Breast epithelium (tissue), 4 donors: ENCODE data around the gene OS9. TPM values are rescaled to one million over a fixed set of nuclear protein-coding genes. Genes with fewer than 3 reads are reported as not detected.

Experiments used
- DNase-seq, 2 donors: peaks; one replicate each; pipeline ENCODE4 v3.0.0-alpha.2; 2019; ENCODE audit warnings: low spot score in 2 of 2
- H3K27ac ChIP-seq, 2 donors: fragments of 200-600 bp; sonication (generic) in 1 of 2; one replicate each; pipeline ENCODE4 v1.5.1; 2016 to 2019; ENCODE audit warnings: mild to moderate bottlenecking in 1 of 2
- H3K27me3 ChIP-seq, 2 donors: fragments of 200-600 bp; sonication (generic) in 1 of 2; one replicate each; pipeline versions ENCODE4 v1.5.1 to v1.6.0; 2017 to 2019; ENCODE audit warnings: control low read depth in 1 of 2, mild to moderate bottlenecking in 1 of 2
- H3K36me3 ChIP-seq: fragments of 200-600 bp; one replicate; pipeline ENCODE4 v1.5.1; 2019
- H3K4me1 ChIP-seq, 2 donors: fragments of 200-600 bp; sonication (generic); one replicate each; pipeline ENCODE4 v1.5.1; 2016 to 2019; ENCODE audit warnings: control low read depth in 1 of 2
- H3K4me3 ChIP-seq, 3 donors: fragments of 200-600 bp; sonication (generic); 1 replicate in 2 of 3; 2 replicates in 1 of 3; pipeline ENCODE4 v1.5.1; 2016 to 2019; ENCODE audit warnings: mild to moderate bottlenecking in 3 of 3, moderate library complexity in 2 of 3
- H3K9me3 ChIP-seq, 2 donors: fragments of 200-600 bp; sonication (generic) in 1 of 2; one replicate each; pipeline ENCODE4 v1.5.1; 2016 to 2019; ENCODE audit warnings: control low read depth in 1 of 2
- CTCF ChIP-seq, 3 donors: fragments of 450-650 bp; IDR thresholded peaks; one replicate each; pipeline ENCODE4 v1.5.1; 2016 to 2017; ENCODE audit warnings: antibody characterized with exemption in 3 of 3, mild to moderate bottlenecking in 3 of 3, moderate library complexity in 3 of 3
- POLR2A ChIP-seq: fragments of 450-650 bp; IDR thresholded peaks from one replicate; pipeline ENCODE4 v1.6.1; 2016; ENCODE audit warnings: antibody characterized with exemption, mild to moderate bottlenecking, moderate library complexity
- POLR2AphosphoS5 ChIP-seq, 3 donors: sonication (generic); formaldehyde crosslinking; IDR thresholded peaks; one replicate each; pipeline ENCODE4 v1.6.1; 2017; ENCODE audit warnings: antibody characterized with exemption in 3 of 3
- intact Hi-C: fragments of 100-400 bp; cut with DNase I; formaldehyde crosslinking; loops from one replicate; pipeline ENCODE4 v1.15.1; 2023; ENCODE audit warnings: low total_unique reads
- total RNA-seq, 3 donors: library from RNA; depleted of rRNA; stranded (reverse); fragments of >200 nt; gene quantifications; one replicate each; pipeline ENCODE4 v1.1.0, GENCODE V29; 2016

OS9 gene
- total RNA-seq, 3 donors from 2014 or later, result 184 to 431 (median 213) TPM

- no peak for DNase-seq
- no peak for TF ChIP-seq POLR2A
- TF ChIP-seq CTCF (IDR thresholded peaks at IDR 0.05), result no peak
- no peak for TF ChIP-seq POLR2AphosphoS5 (IDR thresholded peaks at IDR 0.05)
- Histone ChIP-seq H3K4me3 (no peak overlapping the region), H3K27me3 (peaks cover 17 to 38% of the 10 kb centered on the region in 2 donors), H3K9me3 (no peaks in the 10 kb centered on the region), H3K36me3 (no peaks in the 10 kb centered on the region), H3K4me1 (peaks cover 9 to 19% of the 10 kb centered on the region in 2 donors), H3K27ac (no peak overlapping the region)
- intact Hi-C loops, result no loop called here
These were observed 45.5 kb downstream of the OS9 start for GRCh38 chr12:57739387-57739786.

GRCh38 chr12:57739914-57740538 is 46.1 kb downstream of the OS9 start:
- Histone ChIP-seq H3K4me1 (peaks cover 9 to 19% of the 10 kb centered on the region in 2 donors), H3K4me3 (no peak overlapping the region), H3K36me3 (no peaks in the 10 kb centered on the region), H3K27ac (no peak overlapping the region), H3K27me3 (peaks cover 17 to 38% of the 10 kb centered on the region in 2 donors), H3K9me3 (no peaks in the 10 kb centered on the region)
- intact Hi-C loops, result no loop called here
- DNase-seq, result no peak
- TF ChIP-seq CTCF (IDR thresholded peaks at IDR 0.05), result no peak
- no peak for TF ChIP-seq POLR2AphosphoS5 (IDR thresholded peaks at IDR 0.05)
- TF ChIP-seq POLR2A, result no peak

- Histone ChIP-seq H3K27me3 (peaks cover 17 to 32% of the 10 kb centered on the region in 2 donors), H3K36me3 (no peaks in the 10 kb centered on the region), H3K4me3 (peak overlapping the region in 1 of 3 donors; percentile 40), H3K4me1 (peaks cover 9 to 21% of the 10 kb centered on the region in 2 donors), H3K27ac (no peak overlapping the region), H3K9me3 (no peaks in the 10 kb centered on the region)
- TF ChIP-seq CTCF (IDR thresholded peaks at IDR 0.05), result no peak
- no peak for TF ChIP-seq POLR2A
- no peak for TF ChIP-seq POLR2AphosphoS5 (IDR thresholded peaks at IDR 0.05)
- DNase-seq, result no peak
- intact Hi-C loops, result no loop called here
These were observed 46.9 kb downstream of the OS9 start for GRCh38 chr12:57740656-57741412.

GRCh38 chr12:57741413-57741789 is 47.5 kb downstream of the OS9 start:
- TF ChIP-seq POLR2AphosphoS5 (IDR thresholded peaks at IDR 0.05) (no peak), CTCF (IDR thresholded peaks at IDR 0.05) (no peak), POLR2A (no peak)
- Histone ChIP-seq H3K36me3 (no peaks in the 10 kb centered on the region), H3K27ac (no peak overlapping the region), H3K4me3 (peak overlapping the region in 2 of 3 donors; percentile 15 to 40), H3K4me1 (peaks cover 9 to 20% of the 10 kb centered on the region in 2 donors), H3K27me3 (peaks cover 17 to 30% of the 10 kb centered on the region in 2 donors), H3K9me3 (no peaks in the 10 kb centered on the region)
- no peak for DNase-seq
- intact Hi-C loops, result no loop called here
